SU-DHL-6 (cell line): ENCODE measurements around the gene CLMN.

Experiments used
- EZH2phosphoT487 ChIP-seq: fragments of 200-600 bp; sonication (generic), shearing (Covaris generic); conservative IDR thresholded peaks from 2 replicates; pipeline ENCODE4 v1.6.1; 2018; ENCODE audit warnings: mild to moderate bottlenecking, antibody characterized with exemption, low read length, moderate library complexity, mixed read lengths
- TF ChIP-seq, protein P1 (sequence below): fragments of 200-600 bp; sonication (generic); IDR thresholded peaks from one replicate; pipeline ENCODE4 v1.5.1; 2017; ENCODE audit warnings: antibody characterized with exemption, mild to moderate bottlenecking, low read length, moderate library complexity; ENCODE audit not compliant: insufficient read depth, poor library complexity, severe bottlenecking

DNA sequence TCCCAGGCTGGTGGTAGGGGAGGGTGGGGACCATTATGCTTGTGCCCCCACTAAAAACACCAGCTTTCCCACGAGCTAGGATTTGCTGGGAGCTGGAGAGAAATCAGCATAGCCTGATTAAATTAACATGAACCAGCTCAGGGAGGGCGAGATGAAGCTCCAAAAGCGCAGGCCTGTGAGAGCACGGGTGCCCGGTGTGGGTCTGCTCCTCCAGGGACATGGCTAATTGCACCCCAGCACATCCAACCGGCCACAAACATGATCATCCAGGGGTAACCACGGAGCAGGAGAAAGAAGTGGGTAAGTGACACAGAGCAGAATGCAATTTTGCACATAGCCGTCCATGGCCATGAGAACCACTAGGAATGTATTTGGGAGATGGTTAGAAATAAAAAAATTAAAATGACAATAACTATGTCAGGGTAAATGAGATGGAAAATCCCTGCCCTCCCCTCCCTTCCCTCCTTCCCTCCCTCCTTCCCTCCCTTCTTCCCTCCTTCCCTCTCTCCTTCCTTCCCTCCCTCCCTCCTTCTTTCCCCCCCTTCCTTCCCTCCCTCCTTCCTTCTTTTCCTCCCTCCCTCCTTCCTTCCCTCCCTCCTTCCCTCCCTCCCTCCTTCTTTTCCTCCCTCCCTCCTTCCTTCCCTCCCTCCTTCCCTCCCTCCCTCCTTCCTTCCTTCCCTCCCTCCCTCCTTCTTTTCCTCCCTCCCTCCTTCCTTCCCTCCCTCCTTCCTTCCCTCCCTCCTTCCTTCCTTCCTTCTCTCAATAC is 26.9 kb downstream of the CLMN start:
- TF ChIP-seq, protein P1, sequence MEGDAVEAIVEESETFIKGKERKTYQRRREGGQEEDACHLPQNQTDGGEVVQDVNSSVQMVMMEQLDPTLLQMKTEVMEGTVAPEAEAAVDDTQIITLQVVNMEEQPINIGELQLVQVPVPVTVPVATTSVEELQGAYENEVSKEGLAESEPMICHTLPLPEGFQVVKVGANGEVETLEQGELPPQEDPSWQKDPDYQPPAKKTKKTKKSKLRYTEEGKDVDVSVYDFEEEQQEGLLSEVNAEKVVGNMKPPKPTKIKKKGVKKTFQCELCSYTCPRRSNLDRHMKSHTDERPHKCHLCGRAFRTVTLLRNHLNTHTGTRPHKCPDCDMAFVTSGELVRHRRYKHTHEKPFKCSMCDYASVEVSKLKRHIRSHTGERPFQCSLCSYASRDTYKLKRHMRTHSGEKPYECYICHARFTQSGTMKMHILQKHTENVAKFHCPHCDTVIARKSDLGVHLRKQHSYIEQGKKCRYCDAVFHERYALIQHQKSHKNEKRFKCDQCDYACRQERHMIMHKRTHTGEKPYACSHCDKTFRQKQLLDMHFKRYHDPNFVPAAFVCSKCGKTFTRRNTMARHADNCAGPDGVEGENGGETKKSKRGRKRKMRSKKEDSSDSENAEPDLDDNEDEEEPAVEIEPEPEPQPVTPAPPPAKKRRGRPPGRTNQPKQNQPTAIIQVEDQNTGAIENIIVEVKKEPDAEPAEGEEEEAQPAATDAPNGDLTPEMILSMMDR = no peak
- no peak for TF ChIP-seq EZH2phosphoT487
